ENCODE data around the gene B9D2.
A peak's percentile ranks its signal among the peaks of the same experiment; 100 is the strongest.
"Not testable (repeated sequence)": the region's sequence is repeated elsewhere in the genome, so short reads cannot be mapped to it uniquely, and the experiment has no call there.

Gene B9D2

DNA sequence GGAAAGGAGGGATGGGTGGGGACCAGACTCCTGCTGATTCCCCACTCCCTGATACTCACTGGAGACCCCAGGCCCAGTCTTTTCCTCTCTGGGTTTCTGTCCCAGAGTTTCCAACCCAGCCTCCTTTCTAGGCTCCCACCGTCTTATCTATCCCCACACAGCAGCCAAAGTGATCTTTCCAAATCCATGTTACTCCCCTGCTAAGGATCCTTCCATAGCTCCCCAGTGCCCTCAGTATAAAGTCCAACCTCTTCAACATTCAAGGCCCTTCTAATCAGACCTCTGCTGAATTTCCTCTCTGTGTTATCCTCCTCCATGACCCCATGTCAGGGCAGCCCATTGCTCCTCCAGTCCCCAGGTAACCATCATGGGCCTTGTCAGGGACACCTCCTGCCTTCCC is 8.9 kb downstream of the B9D2 start:
- DNase-seq (ENCODE audit: low read depth, low spot score) = no peak

DNA sequence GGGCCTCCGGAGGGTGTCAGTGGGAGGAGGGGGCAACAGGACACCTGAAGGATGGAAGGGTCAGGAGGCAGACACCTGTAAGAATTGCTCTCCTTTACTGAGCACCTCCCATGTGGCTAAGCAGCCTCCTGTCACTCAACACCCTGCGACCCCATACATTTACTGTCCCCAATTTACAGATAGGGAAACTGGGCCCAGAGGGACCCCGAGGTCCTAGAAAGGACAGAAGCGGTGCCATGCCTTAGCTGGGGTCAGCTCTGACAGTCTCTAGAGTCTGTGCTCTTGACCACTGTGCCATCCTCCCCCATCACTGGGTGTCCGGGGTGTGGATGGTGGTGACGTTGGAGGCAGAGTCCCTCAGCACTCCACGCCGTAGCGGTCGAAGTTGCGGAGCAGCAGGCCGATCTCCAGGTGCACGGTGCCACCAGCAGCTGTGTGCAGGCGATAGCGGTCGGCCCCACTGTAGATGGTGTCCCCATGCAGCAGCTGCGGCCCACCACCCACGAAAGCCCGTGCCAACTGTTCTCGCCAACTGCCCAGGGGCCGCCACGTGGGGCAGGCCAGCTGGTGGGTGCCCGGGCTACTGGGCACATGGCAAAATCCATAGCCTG is 9.5 kb downstream of the B9D2 start:
- no peak for DNase-seq (ENCODE audit: low read depth, low spot score)

- DNase-seq (ENCODE audit: low read depth, low spot score) = peak; percentile 88
Observed at GRCh38 chr19:41353466-41354342, 10.2 kb downstream of the B9D2 start, which contains the start of gene TGFB1. Gene TGFB1 (minus strand): TSS chr19:41353922. CDS start chr19:41353044, 878 bp downstream.

GRCh38 chr19:41352609-41353465 is 11.1 kb downstream of the B9D2 start:
- peak; percentile 57 for DNase-seq (ENCODE audit: low read depth, low spot score)

GRCh38 chr19:41352279-41352608 is 11.7 kb downstream of the B9D2 start:
- DNase-seq (ENCODE audit: low read depth, low spot score) = no peak

- DNase-seq (ENCODE audit: low read depth, low spot score) = peak; percentile 70
Observed at GRCh38 chr19:41351339-41352245, 12.4 kb downstream of the B9D2 start.

DNA sequence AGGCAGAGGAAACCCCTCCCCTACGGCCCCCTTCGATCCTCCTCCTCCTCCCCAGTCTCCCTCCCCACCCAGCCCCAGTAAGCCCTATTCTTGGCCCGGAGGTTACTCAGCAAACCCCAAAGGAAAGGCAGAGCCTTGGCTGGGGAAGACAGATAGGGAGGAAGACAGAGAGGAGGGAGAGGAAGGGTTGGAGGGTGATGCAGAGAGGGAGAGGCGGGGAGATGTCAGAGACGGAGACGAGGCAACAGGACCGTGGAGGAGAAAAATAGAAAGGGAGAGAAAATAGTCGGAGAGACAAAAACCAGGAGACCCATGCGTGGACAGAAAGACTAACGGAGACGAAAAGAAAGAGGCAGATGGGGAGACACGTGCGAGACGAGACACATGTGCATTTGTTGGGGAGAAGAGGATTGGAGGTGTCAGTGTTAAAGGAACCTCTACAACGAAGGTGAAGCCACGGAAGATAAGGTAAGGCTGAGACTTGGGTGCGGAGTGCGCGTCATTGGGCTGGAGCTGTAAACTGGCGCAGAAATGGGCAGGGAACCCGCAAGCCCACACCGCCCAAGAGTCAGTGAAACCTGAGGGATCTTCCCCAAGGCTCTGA is 13.1 kb downstream of the B9D2 start:
- no peak for DNase-seq (ENCODE audit: low read depth, low spot score)

DNA sequence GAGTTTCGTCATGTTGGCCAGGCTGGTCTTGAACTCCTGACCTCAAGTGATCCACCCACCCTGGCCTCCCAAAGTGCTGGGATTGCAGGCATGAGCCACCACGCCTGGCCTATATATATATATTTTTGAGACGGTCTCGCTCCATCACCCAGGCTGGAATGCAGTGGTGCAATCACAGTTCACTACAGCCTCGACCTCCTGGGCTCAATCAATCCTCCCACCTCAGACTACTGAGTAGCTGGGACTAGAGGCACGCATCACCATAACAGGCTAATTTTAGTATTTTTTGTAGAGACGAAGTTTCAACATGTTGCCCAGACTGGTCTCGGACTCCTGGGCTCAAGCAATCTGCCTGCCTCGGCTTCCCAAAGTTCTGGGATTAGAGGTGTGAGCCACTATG is 17.0 kb downstream of the B9D2 start:
- not testable (repeated sequence) for DNase-seq (ENCODE audit: low read depth, low spot score)

GRCh38 chr19:41344162-41344561 is 19.8 kb downstream of the B9D2 start:
- no peak for DNase-seq (ENCODE audit: low read depth, low spot score)

DNA sequence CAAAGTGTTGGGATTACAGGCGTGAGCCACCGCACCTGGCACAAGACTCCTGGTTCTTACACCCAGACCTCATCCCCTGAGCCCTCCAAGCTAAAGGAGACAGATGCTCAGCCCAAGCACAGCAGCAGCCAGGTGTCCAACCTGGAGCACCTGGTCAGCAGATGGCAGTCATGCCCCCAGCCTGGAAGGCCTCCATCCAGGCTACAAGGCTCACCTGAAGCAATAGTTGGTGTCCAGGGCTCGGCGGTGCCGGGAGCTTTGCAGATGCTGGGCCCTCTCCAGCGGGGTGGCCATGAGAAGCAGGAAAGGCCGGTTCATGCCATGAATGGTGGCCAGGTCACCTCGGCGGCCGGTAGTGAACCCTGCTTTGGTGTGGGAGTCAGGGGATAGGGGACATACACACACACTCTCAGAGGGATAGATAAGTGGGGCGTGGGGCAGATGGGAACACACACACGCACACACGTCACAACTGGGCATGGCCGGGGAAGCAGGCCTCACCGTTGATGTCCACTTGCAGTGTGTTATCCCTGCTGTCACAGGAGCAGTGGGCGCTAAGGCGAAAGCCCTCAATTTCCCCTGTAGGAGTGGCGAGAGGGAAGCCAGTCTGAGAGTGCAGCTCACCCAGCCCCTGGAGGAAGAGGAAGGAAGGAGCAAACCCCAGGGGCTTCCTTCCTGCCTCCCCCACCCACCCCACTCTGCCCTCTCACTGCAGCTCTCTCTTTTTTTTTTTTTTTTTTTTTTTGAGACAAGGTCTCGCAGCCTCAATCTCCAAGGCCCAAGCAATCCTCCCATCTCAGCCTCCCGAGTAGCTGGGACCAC is 22.1 kb downstream of the B9D2 start:
- no peak for DNase-seq (ENCODE audit: low read depth, low spot score)

- no peak for DNase-seq (ENCODE audit: low read depth, low spot score)
Observed at GRCh38 chr19:41339936-41340335, 24.0 kb downstream of the B9D2 start.

- DNase-seq (ENCODE audit: low read depth, low spot score) = no peak
Observed at GRCh38 chr19:41335467-41335866, 28.5 kb downstream of the B9D2 start.

GRCh38 chr19:41334793-41335192 is 29.2 kb downstream of the B9D2 start:
- no peak for DNase-seq (ENCODE audit: low read depth, low spot score)

- no peak for DNase-seq (ENCODE audit: low read depth, low spot score)
Observed at GRCh38 chr19:41332468-41332867, 31.5 kb downstream of the B9D2 start.

- DNase-seq (ENCODE audit: low read depth, low spot score) = no peak
Observed at GRCh38 chr19:41332000-41332399, 31.9 kb downstream of the B9D2 start.

DNA sequence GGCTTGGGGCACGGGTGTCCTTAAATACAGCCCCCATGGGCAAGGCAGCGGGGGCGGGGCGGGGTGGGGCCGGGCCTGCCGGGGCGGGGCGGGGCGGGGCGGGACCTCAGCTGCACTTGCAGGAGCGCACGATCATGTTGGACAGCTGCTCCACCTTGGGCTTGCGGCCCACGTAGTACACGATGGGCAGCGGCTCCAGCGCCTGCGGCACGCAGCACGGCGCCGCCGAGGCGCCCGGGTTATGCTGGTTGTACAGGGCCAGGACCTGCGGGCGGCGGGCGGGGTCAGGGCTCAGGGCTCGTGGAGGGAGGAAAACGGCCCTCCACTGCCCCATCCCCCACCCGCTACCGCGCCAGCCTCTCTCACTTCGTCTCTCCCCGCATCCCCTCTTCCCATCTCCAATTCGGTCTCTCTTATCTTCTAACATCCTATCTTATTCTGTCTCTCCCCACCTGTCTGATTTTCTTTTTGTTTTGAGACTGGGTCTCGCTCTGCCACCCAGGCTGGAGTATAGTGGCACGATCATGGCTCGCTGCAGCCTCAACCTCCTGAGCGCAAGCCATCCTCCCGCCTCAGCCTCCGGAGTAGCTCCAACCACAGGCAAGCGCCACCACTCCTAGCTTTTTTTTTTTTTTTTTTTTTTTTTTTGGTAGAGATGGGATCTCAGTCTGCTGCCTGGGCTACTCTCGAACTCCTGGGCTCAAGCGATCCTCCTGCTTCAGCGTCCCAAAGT is 32.8 kb downstream of the B9D2 start:
- no peak for DNase-seq (ENCODE audit: low read depth, low spot score)

DNA sequence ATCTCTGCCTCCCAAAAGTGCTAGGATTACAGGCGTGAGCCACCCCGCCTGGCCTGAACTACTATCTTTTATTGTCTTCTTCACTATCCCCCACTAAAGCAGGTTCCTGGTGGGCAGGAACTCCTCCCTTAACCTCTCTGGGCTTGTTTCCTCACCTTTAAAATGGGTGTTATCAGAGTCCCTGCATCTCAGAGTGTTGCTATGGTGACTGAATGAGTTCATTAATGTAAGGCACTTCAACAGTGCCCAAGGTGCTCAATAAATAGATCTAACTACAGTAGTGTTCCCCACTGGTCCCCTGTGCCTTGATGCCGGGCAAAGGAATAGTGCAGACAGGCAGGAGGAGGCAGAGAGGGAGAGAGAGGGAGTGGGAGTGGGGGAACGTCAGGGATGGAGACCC is 33.5 kb downstream of the B9D2 start:
- no peak for DNase-seq (ENCODE audit: low read depth, low spot score)

DNA sequence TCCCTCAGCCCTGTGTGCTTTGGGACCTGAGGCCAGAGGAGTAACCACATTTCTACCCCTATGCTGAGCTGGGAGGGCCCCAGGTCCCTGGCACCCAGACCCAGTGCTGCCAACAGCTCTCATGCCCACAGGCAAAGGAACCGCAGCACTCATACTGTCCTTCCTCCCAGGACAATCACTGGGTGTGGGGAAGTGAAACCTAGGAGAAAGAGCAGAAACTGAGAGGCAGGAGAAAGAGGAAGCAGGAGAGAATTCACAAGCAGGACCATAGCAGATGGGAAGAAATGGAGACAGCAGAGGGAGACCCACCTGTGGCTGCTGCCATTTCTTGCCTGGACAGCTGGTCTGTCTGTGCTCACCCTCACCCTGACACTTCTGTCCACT is 35.1 kb downstream of the B9D2 start:
- no peak for DNase-seq (ENCODE audit: low read depth, low spot score)

DNA sequence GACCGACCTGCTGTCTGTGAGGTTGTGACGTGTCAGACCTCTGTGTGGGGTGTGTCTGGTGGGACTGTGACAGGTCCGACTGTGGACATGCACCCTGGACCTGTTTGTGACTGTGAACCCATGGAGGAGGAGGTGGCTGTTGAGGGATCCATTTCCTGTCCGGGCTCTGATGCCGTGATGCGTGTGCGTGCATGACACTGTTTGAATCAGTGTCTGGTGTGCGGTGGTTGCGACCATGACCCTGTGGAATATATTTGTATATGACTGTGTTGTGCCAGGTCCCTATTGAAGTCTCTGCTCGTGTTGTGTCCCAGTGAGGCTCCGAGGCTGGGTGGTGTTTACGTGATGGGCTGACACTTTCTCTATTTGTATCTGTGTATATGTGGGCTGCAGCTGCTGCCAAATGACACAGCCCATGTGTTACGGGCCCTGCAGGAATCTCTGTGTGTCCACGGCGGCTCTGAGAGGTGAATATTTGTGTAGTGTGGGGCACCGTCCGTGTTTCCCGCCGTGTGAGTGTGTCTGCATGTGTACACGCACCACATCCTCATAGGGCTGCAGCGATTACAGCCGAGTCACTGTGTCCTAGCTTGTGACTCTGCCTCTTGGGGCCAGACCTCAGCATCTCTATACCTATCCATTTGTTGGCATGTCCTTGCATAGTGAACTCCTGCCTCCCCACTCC is 35.6 kb downstream of the B9D2 start:
- DNase-seq (ENCODE audit: low read depth, low spot score) = peak; percentile 30
